Lung (tissue), 12 donors: Measurements from ENCODE around the gene THSD7A. TPM values are rescaled to one million over a fixed set of nuclear protein-coding genes. Genes with fewer than 3 reads are reported as not detected.

Source experiments
- ATAC-seq: fragments of 200-7000 bp; cut with Tn5 transposase; one replicate; pipeline ENCODE4 v1.9.1; 2020; ENCODE audit warnings: moderate number of reproducible peaks; ENCODE audit not compliant: insufficient read depth, low FRiP score
- DNase-seq, 3 donors: peaks; one replicate each; pipeline ENCODE4 v3.0.0-alpha.2; 2013 to 2017
- H3K27ac ChIP-seq, 2 donors: one replicate each; pipeline ENCODE4 v1.5.1; 2013; ENCODE audit warnings: mild to moderate bottlenecking in 2 of 2, moderate library complexity in 2 of 2, control low read depth in 1 of 2, inconsistent platforms in 1 of 2, low read depth in 1 of 2, low read length in 1 of 2
- H3K27me3 ChIP-seq, 3 donors: one replicate each; pipeline ENCODE4 v1.5.1; 2013; ENCODE audit warnings: low read length in 2 of 3; ENCODE audit not compliant: control insufficient read depth in 3 of 3, insufficient read depth in 3 of 3
- H3K36me3 ChIP-seq, 4 donors: one replicate each; pipeline ENCODE4 v1.5.1; 2013; ENCODE audit warnings: low read length in 4 of 4, mild to moderate bottlenecking in 1 of 4, moderate library complexity in 1 of 4; ENCODE audit not compliant: control insufficient read depth in 4 of 4, insufficient read depth in 4 of 4
- H3K4me1 ChIP-seq, 5 donors: one replicate each; pipeline ENCODE4 v1.5.1; 2013; ENCODE audit warnings: low read length in 5 of 5, mild to moderate bottlenecking in 2 of 5, moderate library complexity in 1 of 5; ENCODE audit not compliant: control insufficient read depth in 5 of 5, insufficient read depth in 5 of 5
- H3K4me3 ChIP-seq: one replicate; pipeline ENCODE4 v1.5.1; 2013; ENCODE audit warnings: mild to moderate bottlenecking, control low read depth, moderate library complexity
- H3K9ac ChIP-seq, 2 donors: one replicate each; pipeline ENCODE4 v1.5.1; 2013; ENCODE audit warnings: low read length in 2 of 2, control low read depth in 1 of 2; ENCODE audit not compliant: insufficient read depth in 1 of 2
- H3K9me3 ChIP-seq, 4 donors: one replicate each; pipeline ENCODE4 v1.5.1; 2013; ENCODE audit warnings: low read length in 3 of 4, mild to moderate bottlenecking in 1 of 4, moderate library complexity in 1 of 4; ENCODE audit not compliant: control insufficient read depth in 4 of 4, insufficient read depth in 3 of 4
- WGBS, 2 donors: extraction: QIAGEN DNeasy Blood & Tissue Kit; methylation state at CpG; one replicate each; pipeline ENCODE4 v1.1.7; 2013; 5-methylcytosine and 5-hydroxymethylcytosine counted together
- polyA plus RNA-seq, 2 donors: library from polyadenylated mRNA; stranded (reverse); fragments of 200-250 nt; gene quantifications; one replicate each; pipeline ENCODE4 v1.2.1, GENCODE V29; 2013
- total RNA-seq, 2 donors: library from RNA; depleted of rRNA in 1 of 2; stranded (reverse); fragments of >200 nt in 1 of 2; gene quantifications; one replicate each; pipeline ENCODE4 v1.2.1, GENCODE V29; 2014 to 2021
- TF ChIP-seq, protein P1 (sequence below): IDR thresholded peaks from 2 replicates; pipeline ENCODE4 v1.5.1; 2012; ENCODE audit warnings: mild to moderate bottlenecking; ENCODE audit errors: control extremely low read depth, extremely low read depth
- donor health status: control.
- donor health status: control.
- donor health status: Bipolar disorder and iron deficiency.
- donor health status: healthy.
- donor health status: DM: yes; HTN: yes; CAD: no.

The THSD7A gene
- total and polyA plus RNA-seq, 4 donors = 0.53 to 12.1 (median 4.5) TPM

DNA sequence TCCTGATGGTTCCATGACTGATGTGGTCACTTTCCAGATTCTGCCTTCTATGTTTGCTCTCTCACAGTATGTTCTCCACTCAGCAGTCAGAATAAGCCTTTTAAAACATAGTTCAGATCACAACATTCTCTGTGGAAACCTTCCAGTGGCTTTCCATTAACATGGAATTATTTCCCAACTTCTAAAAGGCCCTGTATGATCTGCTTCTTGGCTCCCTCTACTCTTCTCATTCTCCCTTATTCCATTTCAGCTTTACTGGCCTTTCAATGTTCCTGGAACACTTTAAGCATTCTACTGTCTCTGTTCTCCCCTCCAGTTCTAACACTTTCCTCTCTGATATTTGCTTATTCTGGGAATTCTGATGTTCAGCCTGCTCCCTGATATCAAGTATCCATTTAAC, 325.6 kb downstream of the THSD7A start:
- H3K36me3 ChIP-seq = no peaks in the 10 kb centered on the region
- ATAC-seq (no peak), DNase-seq (peak in 1 of 3 donors; percentile 58)
- H3K9me3 ChIP-seq = peaks cover 0 to 5% (median 1%) of the 10 kb centered on the region in 4 donors
- no peak overlapping the region for H3K9ac ChIP-seq
- no peak overlapping the region for H3K4me3 ChIP-seq
- no peaks in the 10 kb centered on the region for H3K27me3 ChIP-seq
- no peak overlapping the region for H3K27ac ChIP-seq
- TF ChIP-seq, protein P1, sequence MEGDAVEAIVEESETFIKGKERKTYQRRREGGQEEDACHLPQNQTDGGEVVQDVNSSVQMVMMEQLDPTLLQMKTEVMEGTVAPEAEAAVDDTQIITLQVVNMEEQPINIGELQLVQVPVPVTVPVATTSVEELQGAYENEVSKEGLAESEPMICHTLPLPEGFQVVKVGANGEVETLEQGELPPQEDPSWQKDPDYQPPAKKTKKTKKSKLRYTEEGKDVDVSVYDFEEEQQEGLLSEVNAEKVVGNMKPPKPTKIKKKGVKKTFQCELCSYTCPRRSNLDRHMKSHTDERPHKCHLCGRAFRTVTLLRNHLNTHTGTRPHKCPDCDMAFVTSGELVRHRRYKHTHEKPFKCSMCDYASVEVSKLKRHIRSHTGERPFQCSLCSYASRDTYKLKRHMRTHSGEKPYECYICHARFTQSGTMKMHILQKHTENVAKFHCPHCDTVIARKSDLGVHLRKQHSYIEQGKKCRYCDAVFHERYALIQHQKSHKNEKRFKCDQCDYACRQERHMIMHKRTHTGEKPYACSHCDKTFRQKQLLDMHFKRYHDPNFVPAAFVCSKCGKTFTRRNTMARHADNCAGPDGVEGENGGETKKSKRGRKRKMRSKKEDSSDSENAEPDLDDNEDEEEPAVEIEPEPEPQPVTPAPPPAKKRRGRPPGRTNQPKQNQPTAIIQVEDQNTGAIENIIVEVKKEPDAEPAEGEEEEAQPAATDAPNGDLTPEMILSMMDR = no peak
- H3K4me1 ChIP-seq = no peaks in the 10 kb centered on the region

- H3K36me3 ChIP-seq = no peaks in the 10 kb centered on the region
- WGBS, 2 donors = 82 to 91% methylated on average over 3 of the region's 3 CpGs
Observed at GRCh38 chr7:11505471-11505985, 326.5 kb downstream of the THSD7A start.

DNA sequence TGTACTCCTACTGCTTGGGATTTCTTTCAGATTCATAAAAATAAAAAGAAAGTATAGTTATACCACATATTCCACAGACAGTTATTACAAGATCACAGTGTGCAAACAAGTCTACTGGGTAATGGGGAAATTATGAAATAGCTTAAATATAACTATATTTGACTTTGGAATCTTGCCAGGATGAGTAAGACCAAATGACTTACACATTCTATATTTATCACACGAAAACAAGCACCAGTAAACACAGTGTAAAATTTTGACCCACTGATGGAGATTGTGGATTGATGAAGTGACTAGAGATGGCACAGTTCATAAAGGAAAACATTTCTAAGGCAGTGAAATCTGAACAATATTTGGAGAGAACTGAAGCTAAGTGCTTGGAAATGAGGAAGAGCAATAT, 339.7 kb downstream of the THSD7A start:
- 24 to 44% methylated on average over 1 of the region's 1 CpG for whole genome bisulfite sequencing, 2 donors

More at GRCh38 chr7:11505471-11505985, 326.5 kb downstream of the THSD7A start:
- TF ChIP-seq, protein P1 = no peak
- Histone ChIP-seq H3K4me1 (no peaks in the 10 kb centered on the region), H3K4me3 (no peak overlapping the region), H3K27me3 (no peaks in the 10 kb centered on the region), H3K9ac (no peak overlapping the region), H3K27ac (no peak overlapping the region), H3K9me3 (peaks cover 0 to 6% (median 2%) of the 10 kb centered on the region in 4 donors)
- no peak for DNase-seq
- ATAC-seq = no peak

More for the DNA sequence above, 339.7 kb downstream of the THSD7A start:
- Histone ChIP-seq H3K9ac (no peak overlapping the region), H3K4me1 (peaks cover 0 to 15% (median 0%) of the 10 kb centered on the region in 5 donors), H3K36me3 (no peaks in the 10 kb centered on the region), H3K4me3 (no peak overlapping the region), H3K27me3 (no peaks in the 10 kb centered on the region), H3K9me3 (no peaks in the 10 kb centered on the region), H3K27ac (no peak overlapping the region)
- TF ChIP-seq, protein P1 = no peak
- peak in 2 of 3 donors; percentile 95 to 96 for DNase-seq
- no peak for ATAC-seq
